ENCODE results near the gene IL17B. TPM values are rescaled to one million over a fixed set of nuclear protein-coding genes. Genes with fewer than 3 reads are reported as not detected.

Gene IL17B
- total and polyA plus RNA-seq, 2 of the 13 experiments (the other 11 are each of a cell fraction or from before 2014, with no cell fraction given), result 0.29 to 2.6 TPM

DNA sequence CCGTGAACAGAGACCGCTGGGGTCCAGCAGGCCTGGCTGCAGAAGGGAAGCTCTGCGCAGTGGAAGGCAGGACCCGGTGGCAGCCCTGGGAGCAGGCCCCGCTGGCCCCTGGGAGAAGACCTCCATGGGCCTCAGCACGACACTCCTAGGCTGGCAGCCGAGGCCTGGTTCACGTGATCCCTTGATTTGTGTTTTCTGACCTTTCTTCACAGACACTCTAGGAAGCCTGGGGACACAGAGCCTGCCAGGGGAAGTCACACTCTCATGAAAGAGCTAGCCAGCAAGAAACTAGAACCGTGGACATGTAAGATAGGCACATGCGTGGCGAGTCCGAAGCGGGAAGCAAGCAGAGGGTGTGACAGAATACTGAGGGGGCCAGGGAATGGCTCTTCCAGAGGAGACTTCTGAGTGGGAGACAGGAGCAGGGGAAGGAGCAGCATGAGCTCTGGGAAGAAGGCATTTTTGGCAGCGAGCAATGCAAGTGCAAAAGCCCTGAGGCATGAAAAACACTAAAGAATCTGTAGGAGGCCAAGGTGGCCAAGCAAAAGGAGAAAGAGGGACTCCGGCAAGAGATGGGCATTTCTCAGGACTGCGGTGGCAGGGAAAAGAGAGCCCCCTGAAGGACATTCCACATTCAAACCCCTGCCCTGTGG lies 26.6 kb upstream of the IL17B start (continued):
- TF ChIP-seq, protein P1, sequence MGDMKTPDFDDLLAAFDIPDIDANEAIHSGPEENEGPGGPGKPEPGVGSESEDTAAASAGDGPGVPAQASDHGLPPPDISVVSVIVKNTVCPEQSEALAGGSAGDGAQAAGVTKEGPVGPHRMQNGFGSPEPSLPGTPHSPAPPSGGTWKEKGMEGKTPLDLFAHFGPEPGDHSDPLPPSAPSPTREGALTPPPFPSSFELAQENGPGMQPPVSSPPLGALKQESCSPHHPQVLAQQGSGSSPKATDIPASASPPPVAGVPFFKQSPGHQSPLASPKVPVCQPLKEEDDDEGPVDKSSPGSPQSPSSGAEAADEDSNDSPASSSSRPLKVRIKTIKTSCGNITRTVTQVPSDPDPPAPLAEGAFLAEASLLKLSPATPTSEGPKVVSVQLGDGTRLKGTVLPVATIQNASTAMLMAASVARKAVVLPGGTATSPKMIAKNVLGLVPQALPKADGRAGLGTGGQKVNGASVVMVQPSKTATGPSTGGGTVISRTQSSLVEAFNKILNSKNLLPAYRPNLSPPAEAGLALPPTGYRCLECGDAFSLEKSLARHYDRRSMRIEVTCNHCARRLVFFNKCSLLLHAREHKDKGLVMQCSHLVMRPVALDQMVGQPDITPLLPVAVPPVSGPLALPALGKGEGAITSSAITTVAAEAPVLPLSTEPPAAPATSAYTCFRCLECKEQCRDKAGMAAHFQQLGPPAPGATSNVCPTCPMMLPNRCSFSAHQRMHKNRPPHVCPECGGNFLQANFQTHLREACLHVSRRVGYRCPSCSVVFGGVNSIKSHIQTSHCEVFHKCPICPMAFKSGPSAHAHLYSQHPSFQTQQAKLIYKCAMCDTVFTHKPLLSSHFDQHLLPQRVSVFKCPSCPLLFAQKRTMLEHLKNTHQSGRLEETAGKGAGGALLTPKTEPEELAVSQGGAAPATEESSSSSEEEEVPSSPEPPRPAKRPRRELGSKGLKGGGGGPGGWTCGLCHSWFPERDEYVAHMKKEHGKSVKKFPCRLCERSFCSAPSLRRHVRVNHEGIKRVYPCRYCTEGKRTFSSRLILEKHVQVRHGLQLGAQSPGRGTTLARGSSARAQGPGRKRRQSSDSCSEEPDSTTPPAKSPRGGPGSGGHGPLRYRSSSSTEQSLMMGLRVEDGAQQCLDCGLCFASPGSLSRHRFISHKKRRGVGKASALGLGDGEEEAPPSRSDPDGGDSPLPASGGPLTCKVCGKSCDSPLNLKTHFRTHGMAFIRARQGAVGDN (CRISPR knock-in tag; IDR thresholded peaks at IDR 0.05), result peak; percentile 70
- no peak for TF ChIP-seq MAFF (IDR thresholded peaks at IDR 0.05; ENCODE audit: low read depth, low read length)
- TF ChIP-seq ZBTB7B (CRISPR knock-in tag; IDR thresholded peaks at IDR 0.05), result no peak
- no peak for TF ChIP-seq ZNF816 (CRISPR knock-in tag; IDR thresholded peaks at IDR 0.05; ENCODE audit: borderline replicate concordance)
- no peak for TF ChIP-seq ZNF431 (CRISPR knock-in tag; IDR thresholded peaks at IDR 0.05; ENCODE audit: borderline replicate concordance, low read depth)
- TF ChIP-seq ZNF652 (CRISPR knock-in tag; IDR thresholded peaks at IDR 0.05; ENCODE audit: borderline replicate concordance, low read depth), result no peak
- no peak for TF ChIP-seq CBFB (CRISPR knock-in tag; IDR thresholded peaks at IDR 0.05)
- TF ChIP-seq ZFY (CRISPR knock-in tag; IDR thresholded peaks at IDR 0.05), result peak; percentile 36; the same call in 1 of the 2 replicates
- no peak for TF ChIP-seq NPAS2 (CRISPR knock-in tag; IDR thresholded peaks at IDR 0.05; ENCODE audit: borderline replicate concordance)
- no peak for TF ChIP-seq ZNF256 (CRISPR knock-in tag; conservative IDR thresholded peaks at IDR 0.05)
- no peak for TF ChIP-seq SP2 (CRISPR knock-in tag; IDR thresholded peaks at IDR 0.05)
- TF ChIP-seq ZNF292 (CRISPR knock-in tag; IDR thresholded peaks at IDR 0.05; ENCODE audit: borderline replicate concordance, low read depth), result peak; percentile 35; the same call in 1 of the 2 replicates
- no peak for TF ChIP-seq ZNF160 (CRISPR knock-in tag; IDR thresholded peaks at IDR 0.05)
- no peak for TF ChIP-seq CREBL2 (CRISPR knock-in tag; IDR thresholded peaks at IDR 0.05; ENCODE audit: borderline replicate concordance)
- TF ChIP-seq ONECUT2 (CRISPR knock-in tag; IDR thresholded peaks at IDR 0.05), result no peak
- no peak for TF ChIP-seq KMT2B (CRISPR knock-in tag; IDR thresholded peaks at IDR 0.05)
- no peak for TF ChIP-seq ZNF260 (CRISPR knock-in tag; IDR thresholded peaks at IDR 0.05; ENCODE audit: borderline replicate concordance, low read depth)
- peak; percentile 73 for TF ChIP-seq ZNF574 (CRISPR knock-in tag; IDR thresholded peaks at IDR 0.05)
- no peak for TF ChIP-seq ZHX1 (CRISPR knock-in tag; IDR thresholded peaks at IDR 0.05; ENCODE audit: low read depth)
- no peak for TF ChIP-seq ZNF615 (CRISPR knock-in tag; IDR thresholded peaks at IDR 0.05; ENCODE audit: borderline replicate concordance)
- TF ChIP-seq PPARG (CRISPR knock-in tag; conservative IDR thresholded peaks at IDR 0.05), result no peak
